Mucosa of descending colon (tissue), 3 donors: Measurements from ENCODE around the gene POU6F1. TPM values are rescaled to one million over a fixed set of nuclear protein-coding genes. Genes with fewer than 3 reads are reported as not detected.

Experiments
- ATAC-seq: fragments of 200-7000 bp; cut with Tn5 transposase; one replicate; pipeline ENCODE4 v1.9.1; 2020; ENCODE audit warnings: mild to moderate bottlenecking, moderate library complexity
- DNase-seq, 3 donors: peaks; one replicate each; pipeline ENCODE4 v3.0.0-alpha.2; 2020
- H3K36me3 ChIP-seq: fragments of 200-600 bp; one replicate; pipeline ENCODE4 v1.8.0; 2021; ENCODE audit warnings: low read depth, mild to moderate bottlenecking
- H3K4me1 ChIP-seq: fragments of 200-600 bp; one replicate; pipeline ENCODE4 v1.8.0; 2021; ENCODE audit warnings: low read depth, mild to moderate bottlenecking
- H3K4me3 ChIP-seq: fragments of 200-600 bp; one replicate; pipeline ENCODE4 v1.8.0; 2021; ENCODE audit warnings: mild to moderate bottlenecking
- H3K9me3 ChIP-seq: fragments of 200-600 bp; one replicate; pipeline ENCODE4 v1.8.0; 2021; ENCODE audit warnings: mild to moderate bottlenecking
- CTCF ChIP-seq: fragments of 200-600 bp; IDR thresholded peaks from one replicate; pipeline ENCODE4 v1.8.0; 2022; ENCODE audit warnings: antibody characterized with exemption, mild to moderate bottlenecking
- intact Hi-C, 2 donors: fragments of 100-400 bp; cut with DNase I in 1 of 2; cut with micrococcal nuclease in 1 of 2; formaldehyde crosslinking; loops; one replicate each; pipeline versions ENCODE4 v1.11.0 to v1.11.1; 2022; cut with DNase I, micrococcal nuclease
- total RNA-seq, 3 donors: library from RNA; stranded (reverse); fragmentation: NEBNext Ultra II Directional in 2 of 3; extraction: Animal tissue kit (Norgen Biotek cat#: 25700) in 2 of 3; gene quantifications; one replicate each; pipeline versions ENCODE4 v1.2.1 to v1.2.4, GENCODE V29; 2021 to 2023
- donor health status: DM: no; HTN: no; CAD: no; lungs with moderate emphysema.
- donor health status: DM: no; HTN: no; CAD: no.
- donor health status: DM: no; HTN: yes; CAD: no.

Gene POU6F1
- total RNA-seq, 3 donors from 2014 or later, result 3.9 to 21.4 (median 5.1) TPM

GRCh38 chr12:51218607-51219161 is 822 bp upstream of the POU6F1 start:
- ATAC-seq, result peak; percentile 59
- DNase-seq, result peak in 2 of 3 donors; percentile 28 to 53
- Histone ChIP-seq H3K36me3 (no peaks in the 10 kb centered on the region), H3K9me3 (no peaks in the 10 kb centered on the region), H3K4me3 (peak overlapping the region; percentile 40), H3K4me1 (peaks cover 12% of the 10 kb centered on the region)
- intact Hi-C loops, result no loop called here
- no peak for TF ChIP-seq CTCF

GRCh38 chr12:51217133-51217967 is 512 bp downstream of the POU6F1 start:
- intact Hi-C loops, result no loop called here
- H3K4me3 ChIP-seq, result peak overlapping the region; percentile 40
- no peak for TF ChIP-seq CTCF

GRCh38 chr12:51216642-51217041 is 1.2 kb downstream of the POU6F1 start:
- no peak for ATAC-seq
- intact Hi-C loops, result no loop called here
- DNase-seq, result no peak

More at GRCh38 chr12:51217133-51217967, 512 bp downstream of the POU6F1 start:
- peak; percentile 52 for ATAC-seq
- Histone ChIP-seq H3K9me3 (no peaks in the 10 kb centered on the region), H3K36me3 (no peaks in the 10 kb centered on the region), H3K4me1 (peaks cover 12% of the 10 kb centered on the region)
- peak; percentile 55 to 82 (median 71) for DNase-seq

GRCh38 chr12:51214895-51215294 is 3.0 kb downstream of the POU6F1 start:
- DNase-seq (no peak), ATAC-seq (no peak)
- Histone ChIP-seq H3K4me3 (no peak overlapping the region), H3K9me3 (no peaks in the 10 kb centered on the region), H3K36me3 (no peaks in the 10 kb centered on the region), H3K4me1 (peaks cover 12% of the 10 kb centered on the region)
- intact Hi-C loops, result no loop called here
- TF ChIP-seq CTCF, result no peak

More at GRCh38 chr12:51216642-51217041, 1.2 kb downstream of the POU6F1 start:
- no peak for TF ChIP-seq CTCF
- no peaks in the 10 kb centered on the region for H3K9me3 ChIP-seq
- H3K36me3 ChIP-seq, result no peaks in the 10 kb centered on the region
- H3K4me3 ChIP-seq, result no peak overlapping the region
- H3K4me1 ChIP-seq, result peaks cover 12% of the 10 kb centered on the region

GRCh38 chr12:51210690-51211395 is 7.0 kb downstream of the POU6F1 start:
- Histone ChIP-seq H3K4me1 (no peaks in the 10 kb centered on the region), H3K4me3 (no peak overlapping the region), H3K36me3 (no peaks in the 10 kb centered on the region), H3K9me3 (no peaks in the 10 kb centered on the region)
- intact Hi-C loops, result no loop called here
- no peak for TF ChIP-seq CTCF
- DNase-seq, result no peak
- no peak for ATAC-seq
